Measurements from ENCODE around the gene IFI27L2.

GRCh38 chr14:94079891-94080620, 49.3 kb downstream of the IFI27L2 start:
- TF ChIP-seq POLR2A (IDR thresholded peaks at IDR 0.05) (no peak), POLR2AphosphoS5 (IDR thresholded peaks at IDR 0.05; ENCODE audit: insufficient read depth in 1 of 2, low read depth in 1 of 2) (no peak), CTCF (IDR thresholded peaks at IDR 0.05) (no peak)

All from vagina (tissue), 2 donors.